CD14-positive monocyte (primary cell): Measurements from ENCODE around the gene ATP2A1. TPM values are rescaled to one million over a fixed set of nuclear protein-coding genes. Genes with fewer than 3 reads are reported as not detected.

Experiments
- DNase-seq, 3 donors: peaks; one replicate each; pipeline ENCODE4 v3.0.0-alpha.2; 2011 to 2022
- H2AFZ ChIP-seq: 2 replicates; pipeline ENCODE4 v1.6.0; 2012; ENCODE audit warnings: mild to moderate bottlenecking, low read depth, low read length, inconsistent platforms; ENCODE audit not compliant: insufficient read depth, poor library complexity, severe bottlenecking
- H3K27ac ChIP-seq, 2 donors: 1 replicate in 1 of 2; 2 replicates in 1 of 2; pipeline ENCODE4 v1.5.1; 2012 to 2013; ENCODE audit warnings: low read length in 2 of 2, control low read depth in 1 of 2, inconsistent platforms in 1 of 2, low read depth in 1 of 2, mild to moderate bottlenecking in 1 of 2
- H3K27me3 ChIP-seq, 2 donors: one replicate each; pipeline versions ENCODE4 v1.6.0 to v1.6.1; 2011 to 2013; ENCODE audit warnings: low read length in 2 of 2; ENCODE audit not compliant: control insufficient read depth in 2 of 2, insufficient read depth in 2 of 2
- H3K36me3 ChIP-seq, 2 donors: replicated peaks in 1 of 2; 1 replicate in 1 of 2; 2 replicates in 1 of 2; pipeline versions ENCODE4 v1.5.1 to v1.6.1; 2012 to 2013; ENCODE audit warnings: low read length in 2 of 2, control low read depth in 1 of 2, inconsistent platforms in 1 of 2, mild to moderate bottlenecking in 1 of 2; ENCODE audit not compliant: insufficient read depth in 2 of 2, control insufficient read depth in 1 of 2
- H3K4me1 ChIP-seq, 2 donors: 1 replicate in 1 of 2; 2 replicates in 1 of 2; pipeline versions ENCODE4 v1.5.1 to v1.6.1; 2012 to 2013; ENCODE audit warnings: low read length in 2 of 2, control low read depth in 1 of 2, inconsistent platforms in 1 of 2, mild to moderate bottlenecking in 1 of 2, moderate library complexity in 1 of 2; ENCODE audit not compliant: insufficient read depth in 2 of 2, control insufficient read depth in 1 of 2
- H3K4me2 ChIP-seq: replicated peaks from 2 replicates; pipeline ENCODE3; 2012; ENCODE audit warnings: low read length, moderate library complexity, mild to moderate bottlenecking; ENCODE audit not compliant: poor library complexity, severe bottlenecking; ENCODE audit errors: extremely low read depth
- H3K4me3 ChIP-seq, 3 experiments: fragments of 200-600 bp in 1 of 3; sonication (generic) in 1 of 3; replicated peaks in 1 of 3; 1 replicate in 2 of 3; 2 replicates in 1 of 3; pipeline ENCODE4 v1.5.1; 2011 to 2013; ENCODE audit warnings: low read length in 3 of 3, mild to moderate bottlenecking in 3 of 3, control low read depth in 2 of 3, low read depth in 2 of 3, inconsistent platforms in 1 of 3, moderate library complexity in 1 of 3
- H3K79me2 ChIP-seq: 2 replicates; pipeline ENCODE4 v1.6.0; 2012; ENCODE audit warnings: mild to moderate bottlenecking, control low read depth, inconsistent platforms, low read length, moderate library complexity; ENCODE audit not compliant: insufficient read depth
- H3K9ac ChIP-seq: 2 replicates; pipeline ENCODE4 v1.6.0; 2017; ENCODE audit warnings: low read length, mild to moderate bottlenecking; ENCODE audit not compliant: insufficient read depth, poor library complexity, severe bottlenecking
- H3K9me3 ChIP-seq, 2 donors: replicated peaks in 1 of 2; 1 replicate in 1 of 2; 2 replicates in 1 of 2; pipeline versions ENCODE4 v1.5.1 to v1.6.1; 2012 to 2013; ENCODE audit warnings: low read length in 2 of 2, control low read depth in 1 of 2; ENCODE audit not compliant: control insufficient read depth in 1 of 2, insufficient read depth in 1 of 2
- H4K20me1 ChIP-seq: 2 replicates; pipeline ENCODE4 v1.6.0; 2012; ENCODE audit warnings: mild to moderate bottlenecking, low read length, control low read depth, moderate library complexity; ENCODE audit not compliant: insufficient read depth
- H3K27ac Mint-ChIP-seq, 7 donors: one replicate each; pipeline ENCODE4 v1.8.0; 2020; ENCODE audit warnings: mild to moderate bottlenecking in 7 of 7, mixed read lengths in 7 of 7, moderate library complexity in 6 of 7, inconsistent platforms in 2 of 7
- H3K27me3 Mint-ChIP-seq, 3 donors: one replicate each; pipeline ENCODE4 v1.8.0; 2021 to 2022; ENCODE audit warnings: low read depth in 3 of 3, mild to moderate bottlenecking in 3 of 3, mixed read lengths in 3 of 3, moderate library complexity in 3 of 3, inconsistent platforms in 1 of 3
- H3K36me3 Mint-ChIP-seq, 2 donors: one replicate each; pipeline ENCODE4 v1.8.0; 2020; ENCODE audit warnings: mixed read lengths in 2 of 2, inconsistent platforms in 1 of 2, mild to moderate bottlenecking in 1 of 2
- H3K4me1 Mint-ChIP-seq: one replicate; pipeline ENCODE4 v1.8.0; 2020; ENCODE audit warnings: mild to moderate bottlenecking, mixed read lengths
- H3K4me3 Mint-ChIP-seq, 2 donors: one replicate each; pipeline ENCODE4 v1.8.0; 2020; ENCODE audit warnings: mild to moderate bottlenecking in 2 of 2, mixed read lengths in 2 of 2, moderate library complexity in 1 of 2
- H3K9me3 Mint-ChIP-seq, 7 donors: one replicate each; pipeline ENCODE4 v1.8.0; 2020 to 2022; ENCODE audit warnings: mixed read lengths in 7 of 7, mild to moderate bottlenecking in 6 of 7, moderate library complexity in 6 of 7, inconsistent platforms in 2 of 7
- CTCF ChIP-seq: fragments of 200-600 bp; IDR thresholded peaks from one replicate; pipeline ENCODE4 v1.8.0; 2022; ENCODE audit warnings: antibody characterized with exemption, mild to moderate bottlenecking
- WGBS: methylation state at CpG from one replicate; pipeline ENCODE4 v1.1.5; 2013; ENCODE audit warnings: missing lambda C conversion rate; ENCODE audit not compliant: insufficient coverage; 5-methylcytosine and 5-hydroxymethylcytosine counted together
- intact Hi-C, 2 donors: fragments of 100-400 bp; cut with micrococcal nuclease; formaldehyde crosslinking; loops; one replicate each; pipeline versions ENCODE4 v1.15.0 to v1.15.1; 2023
- polyA plus RNA-seq, 3 donors: library from polyadenylated mRNA; depleted of rRNA in 1 of 3; unstranded in 2 of 3; stranded (reverse) in 1 of 3; fragments of 300-500 nt in 2 of 3; fragments of >200 nt in 1 of 3; fragmentation: Illumina TruSeq in 2 of 3; gene quantifications; 1 replicate in 2 of 3; 2 replicates in 1 of 3; pipeline ENCODE4 v1.2.3, GENCODE V29; 2012 to 2021

The ATP2A1 gene
- polyA plus RNA-seq, 3 donors: 0.57 TPM; not detected in 2

GRCh38 chr16:28843766-28844165 lies 34.5 kb upstream of the ATP2A1 start:
- no peak overlapping the region for H3K4me3 Mint-ChIP-seq
- Histone ChIP-seq H3K79me2 (peaks cover 27% of the 10 kb centered on the region), H2AFZ (no peak overlapping the region), H3K9me3 (no peaks in the 10 kb centered on the region), H3K27me3 (no peaks in the 10 kb centered on the region), H3K36me3 (peaks cover 29 to 41% of the 10 kb centered on the region in 2 donors), H4K20me1 (no peaks in the 10 kb centered on the region), H3K27ac (no peak overlapping the region), H3K4me1 (peaks cover 30 to 38% of the 10 kb centered on the region in 2 donors), H3K9ac (no peak overlapping the region), H3K4me3 (no peak overlapping the region), H3K4me2 (no peak overlapping the region)
- no peaks in the 10 kb centered on the region for H3K9me3 Mint-ChIP-seq
- H3K27me3 Mint-ChIP-seq: no peaks in the 10 kb centered on the region
- no peak overlapping the region for H3K27ac Mint-ChIP-seq
- WGBS: 100% methylated on average over 6 of the region's 12 CpGs
- DNase-seq: no peak
- H3K36me3 Mint-ChIP-seq: peaks cover 39 to 46% of the 10 kb centered on the region in 2 donors
- intact Hi-C loops: loop anchor here (10.0 kb wide), 2 partner anchors 81 to 289 kb away; partner anchors contain the start of genes RABEP2 (in 1 of the 2) and SGF29 (in 1 of the 2)
- peaks cover 33% of the 10 kb centered on the region for H3K4me1 Mint-ChIP-seq
- TF ChIP-seq CTCF: no peak

- peaks cover 29% of the 10 kb centered on the region for H3K4me1 Mint-ChIP-seq
- peaks cover 29 to 38% of the 10 kb centered on the region in 2 donors for H3K36me3 ChIP-seq
- H2AFZ ChIP-seq: no peak overlapping the region
- DNase-seq: no peak
- no peak overlapping the region for H3K27ac ChIP-seq
- peak overlapping the region in 1 of 2 donors; percentile 20 for H3K4me3 Mint-ChIP-seq
- H3K27me3 Mint-ChIP-seq: no peaks in the 10 kb centered on the region
- H3K27ac Mint-ChIP-seq: peak overlapping the region in 2 of 7 donors; percentile 54 to 62
- peaks cover 27 to 32% of the 10 kb centered on the region in 2 donors for H3K4me1 ChIP-seq
- H3K9me3 Mint-ChIP-seq: no peaks in the 10 kb centered on the region
- H4K20me1 ChIP-seq: no peaks in the 10 kb centered on the region
- peaks cover 27% of the 10 kb centered on the region for H3K79me2 ChIP-seq
- WGBS: 94% methylated on average over 16 of the region's 19 CpGs
- H3K36me3 Mint-ChIP-seq: peaks cover 38 to 43% of the 10 kb centered on the region in 2 donors
- H3K4me3 ChIP-seq: no peak overlapping the region
- no peak overlapping the region for H3K4me2 ChIP-seq
- H3K9me3 ChIP-seq: no peaks in the 10 kb centered on the region
- no peak for TF ChIP-seq CTCF
- no peaks in the 10 kb centered on the region for H3K27me3 ChIP-seq
- intact Hi-C loops: loop anchor here (10.0 kb wide), 2 partner anchors 80 to 290 kb away; partner anchors contain the start of genes RABEP2 (in 1 of the 2) and SGF29 (in 1 of the 2)
- H3K9ac ChIP-seq: no peak overlapping the region
Observed at GRCh38 chr16:28844226-28844885, 33.9 kb upstream of the ATP2A1 start.
